Heart right ventricle (tissue), 16 donors: ENCODE data around the gene IMMP2L. TPM values are rescaled to one million over a fixed set of nuclear protein-coding genes. Genes with fewer than 3 reads are reported as not detected.
"Not testable (repeated sequence)": the region's sequence is repeated elsewhere in the genome, so short reads cannot be mapped to it uniquely, and the experiment has no call there.

Source experiments
- ATAC-seq, 8 donors: fragments of 200-7000 bp; cut with Tn5 transposase; one replicate each; pipeline ENCODE4 v1.9.1; 2020; ENCODE audit warnings: mild to moderate bottlenecking in 8 of 8, moderate library complexity in 8 of 8, moderate number of reproducible peaks in 1 of 8
- DNase-seq, 2 donors: peaks; one replicate each; pipeline ENCODE4 v3.0.0-alpha.2; 2020
- H3K27ac ChIP-seq, 10 donors: fragments of 200-600 bp; sonication (generic) in 2 of 10; one replicate each; pipeline versions ENCODE4 v1.5.0 to v1.8.0; 2020 to 2022; ENCODE audit warnings: mild to moderate bottlenecking in 3 of 10
- H3K27me3 ChIP-seq, 7 donors: fragments of 200-600 bp; one replicate each; pipeline ENCODE4 v1.8.0; 2021 to 2022; ENCODE audit warnings: mild to moderate bottlenecking in 2 of 7
- H3K36me3 ChIP-seq, 9 donors: fragments of 200-600 bp; sonication (generic) in 1 of 9; one replicate each; pipeline versions ENCODE4 v1.5.0 to v1.8.0; 2020 to 2022; ENCODE audit warnings: mild to moderate bottlenecking in 2 of 9
- H3K4me1 ChIP-seq, 9 donors: fragments of 200-600 bp; sonication (generic) in 1 of 9; one replicate each; pipeline versions ENCODE4 v1.5.0 to v1.8.0; 2020 to 2022; ENCODE audit warnings: mild to moderate bottlenecking in 4 of 9
- H3K4me3 ChIP-seq, 10 donors: fragments of 200-600 bp; sonication (generic) in 2 of 10; one replicate each; pipeline versions ENCODE4 v1.5.0 to v1.8.0; 2020 to 2022; ENCODE audit warnings: mild to moderate bottlenecking in 7 of 10, moderate library complexity in 2 of 10
- H3K9me3 ChIP-seq, 11 donors: fragments of 200-600 bp in 10 of 11; sonication (generic) in 2 of 11; one replicate each; pipeline versions ENCODE4 v1.5.0 to v1.8.0; 2013 to 2022; ENCODE audit warnings: mild to moderate bottlenecking in 2 of 11, control low read depth in 1 of 11, moderate library complexity in 1 of 11
- WGBS, 2 donors: extraction: QIAGEN DNeasy Blood & Tissue Kit; methylation state at CpG; one replicate each; pipeline ENCODE4 v1.1.7; 2013; ENCODE audit warnings: inconsistent platforms in 1 of 2; 5-methylcytosine and 5-hydroxymethylcytosine counted together
- intact Hi-C, 10 donors: fragments of 100-400 bp; cut with DNase I; formaldehyde crosslinking; loops; one replicate each; pipeline versions ENCODE4 v1.11.1 to v1.14.2; 2022
- polyA plus RNA-seq, 2 donors: library from polyadenylated mRNA; stranded (reverse); fragments of 200-250 nt; gene quantifications; one replicate each; pipeline ENCODE4 v1.2.3, GENCODE V29; 2013
- total RNA-seq, 10 donors: library from RNA; stranded (reverse); fragmentation: NEBNext Ultra II Directional in 3 of 10; extraction: Animal tissue kit (Norgen Biotek cat#: 25700) in 3 of 10; gene quantifications; one replicate each; pipeline versions ENCODE4 v1.2.1 to v1.2.4, GENCODE V29; 2021 to 2023
- TF ChIP-seq, protein P1 (sequence below), 9 donors: fragments of 200-600 bp; sonication (generic) in 2 of 9; IDR thresholded peaks; one replicate each; pipeline versions ENCODE4 v1.5.0 to v1.8.0; 2021 to 2022; ENCODE audit warnings: antibody characterized with exemption in 9 of 9, mild to moderate bottlenecking in 5 of 9, moderate library complexity in 1 of 9
- donor health status: Arrhythmogenic right ventricular cardiomyopathy.
- donor health status: ischemic (EF 13 %, LVEDD 7.1; RV severe dilation, severe dysfunction).
- donor health status: healthy with polysubstance abuse.
- donor health status: DM: no; HTN: yes; CAD: no.
- donor health status: DM: no; HTN: no; CAD: no.
- donor health status: ischemic (EF 25% LVEDD 6.9; RV normal size, moderate dysfunction).
- donor health status: ischemic (EF 25% LVEDD 5.7; RV mildly dilated, moderate dysfunction).
- donor health status: healthy.
- donor health status: DM: yes; HTN: yes; CAD: no.
- donor health status: Ischemic cardiomyopathy.
- donor health status: ischemic (EF 35%, LVEDD 5.7; RV mildly dilated, moderate dysfunction).
- donor health status: nonischemic (EF 11% LVEDD 7.7; RV severe dilation, severe dysfunction).
- donor health status: DM: yes; HTN: yes; CAD: no.
- donor health status: PGD.
- donor health status: ischemic (EF 29% LVEDD 5.4; RV normal size, mild dysfunction).
- donor health status: nonischemic (EF 23%, LVEDD 6.1; RV moderate dilation, normal function).

The IMMP2L gene
- total and polyA plus RNA-seq, 12 donors: 4.3 to 20.8 (median 17.3) TPM

DNA sequence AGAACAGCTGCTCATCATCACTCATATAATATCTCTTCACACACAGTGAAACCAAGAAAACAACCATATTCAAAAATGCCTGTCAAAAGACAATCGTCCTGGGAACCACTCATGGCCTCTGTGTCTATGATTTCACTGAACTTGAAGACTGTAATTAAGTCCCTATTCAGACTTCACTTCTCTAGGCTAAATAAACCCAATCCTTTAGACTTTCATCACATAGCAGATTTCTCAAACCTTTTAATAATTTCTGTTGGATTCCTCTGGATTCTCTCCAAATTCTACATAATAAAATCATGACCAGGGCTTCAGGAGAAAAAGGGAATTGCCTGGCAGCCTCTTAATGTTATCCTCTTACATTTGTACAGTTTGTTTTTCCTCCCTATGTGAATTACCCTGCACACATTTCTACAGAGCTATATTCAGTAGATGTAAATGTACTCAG is 270.2 kb downstream of the IMMP2L start:
- TF ChIP-seq, protein P1, sequence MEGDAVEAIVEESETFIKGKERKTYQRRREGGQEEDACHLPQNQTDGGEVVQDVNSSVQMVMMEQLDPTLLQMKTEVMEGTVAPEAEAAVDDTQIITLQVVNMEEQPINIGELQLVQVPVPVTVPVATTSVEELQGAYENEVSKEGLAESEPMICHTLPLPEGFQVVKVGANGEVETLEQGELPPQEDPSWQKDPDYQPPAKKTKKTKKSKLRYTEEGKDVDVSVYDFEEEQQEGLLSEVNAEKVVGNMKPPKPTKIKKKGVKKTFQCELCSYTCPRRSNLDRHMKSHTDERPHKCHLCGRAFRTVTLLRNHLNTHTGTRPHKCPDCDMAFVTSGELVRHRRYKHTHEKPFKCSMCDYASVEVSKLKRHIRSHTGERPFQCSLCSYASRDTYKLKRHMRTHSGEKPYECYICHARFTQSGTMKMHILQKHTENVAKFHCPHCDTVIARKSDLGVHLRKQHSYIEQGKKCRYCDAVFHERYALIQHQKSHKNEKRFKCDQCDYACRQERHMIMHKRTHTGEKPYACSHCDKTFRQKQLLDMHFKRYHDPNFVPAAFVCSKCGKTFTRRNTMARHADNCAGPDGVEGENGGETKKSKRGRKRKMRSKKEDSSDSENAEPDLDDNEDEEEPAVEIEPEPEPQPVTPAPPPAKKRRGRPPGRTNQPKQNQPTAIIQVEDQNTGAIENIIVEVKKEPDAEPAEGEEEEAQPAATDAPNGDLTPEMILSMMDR (IDR thresholded peaks at IDR 0.05): no peak
- DNase-seq (no peak), ATAC-seq (peak in 1 of 8 donors; percentile 51)
- Histone ChIP-seq H3K27ac (peak overlapping the region in 1 of 10 donors; percentile 9), H3K36me3 (no peaks in the 10 kb centered on the region), H3K9me3 (peaks cover 0 to 19% (median 0%) of the 10 kb centered on the region in 11 donors), H3K4me3 (no peak overlapping the region), H3K27me3 (no peaks in the 10 kb centered on the region), H3K4me1 (peaks cover 0 to 17% (median 0%) of the 10 kb centered on the region in 9 donors)
- intact Hi-C loops: no loop called here
- 58 to 64% methylated on average over 1 of the region's 1 CpG for WGBS, 2 donors

DNA sequence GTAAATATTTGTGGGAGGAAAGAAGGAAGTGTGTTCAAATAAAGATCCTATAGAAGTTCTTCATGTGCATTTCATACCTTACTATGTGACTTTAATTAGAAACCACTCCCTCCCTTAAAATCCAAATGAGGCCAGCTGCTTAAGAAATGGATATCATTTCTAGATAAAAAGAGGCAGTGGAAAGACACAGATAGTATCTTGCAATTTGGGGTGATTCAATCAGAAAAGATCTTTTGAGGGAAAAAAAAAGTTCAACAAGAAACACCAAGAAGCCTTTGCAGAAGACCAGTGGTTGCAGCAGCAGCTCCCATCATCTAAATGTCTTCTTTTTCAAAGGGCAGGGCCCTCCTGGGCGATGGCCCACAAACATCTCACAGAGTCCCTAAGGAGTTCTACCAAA is 271.3 kb downstream of the IMMP2L start:
- ATAC-seq (no peak), DNase-seq (no peak)
- no peak overlapping the region for H3K27ac ChIP-seq
- H3K4me3 ChIP-seq: no peak overlapping the region
- TF ChIP-seq, protein P1 (IDR thresholded peaks at IDR 0.05): no peak
- intact Hi-C loops: no loop called here
- peaks cover 0 to 12% (median 0%) of the 10 kb centered on the region in 9 donors for H3K4me1 ChIP-seq
- no peaks in the 10 kb centered on the region for H3K27me3 ChIP-seq
- H3K9me3 ChIP-seq: peaks cover 0 to 19% (median 0%) of the 10 kb centered on the region in 11 donors
- H3K36me3 ChIP-seq: no peaks in the 10 kb centered on the region
- 69 to 80% methylated on average over 1 of the region's 1 CpG for WGBS, 2 donors

DNA sequence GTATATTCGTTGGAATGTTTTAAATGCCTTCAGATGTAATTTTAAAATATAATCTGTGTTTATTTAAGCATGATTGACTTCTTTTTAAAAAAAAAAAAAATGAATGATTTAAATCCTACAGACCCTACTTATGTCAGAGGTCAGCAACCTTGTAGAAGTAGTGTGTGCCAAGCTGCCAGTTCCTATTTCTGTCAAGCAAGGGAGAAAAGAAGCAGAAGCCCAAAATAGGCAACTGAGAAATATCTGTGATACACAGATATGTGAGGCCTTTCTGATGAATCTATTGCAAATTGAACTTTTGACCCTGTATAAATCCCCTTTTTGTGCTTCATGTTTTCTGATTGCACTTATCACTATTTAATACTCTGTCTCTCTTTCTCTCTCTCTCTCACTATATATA is 271.9 kb downstream of the IMMP2L start:
- H3K4me3 ChIP-seq: no peak overlapping the region
- peaks cover 0 to 12% (median 0%) of the 10 kb centered on the region in 9 donors for H3K4me1 ChIP-seq
- H3K27me3 ChIP-seq: no peaks in the 10 kb centered on the region
- intact Hi-C loops: no loop called here
- ATAC-seq (no peak), DNase-seq (no peak)
- TF ChIP-seq, protein P1 (IDR thresholded peaks at IDR 0.05): no peak
- H3K27ac ChIP-seq: no peak overlapping the region
- 82 to 91% methylated on average over 1 of the region's 1 CpG for WGBS, 2 donors
- H3K36me3 ChIP-seq: no peaks in the 10 kb centered on the region
- peaks cover 0 to 19% (median 0%) of the 10 kb centered on the region in 11 donors for H3K9me3 ChIP-seq

DNA sequence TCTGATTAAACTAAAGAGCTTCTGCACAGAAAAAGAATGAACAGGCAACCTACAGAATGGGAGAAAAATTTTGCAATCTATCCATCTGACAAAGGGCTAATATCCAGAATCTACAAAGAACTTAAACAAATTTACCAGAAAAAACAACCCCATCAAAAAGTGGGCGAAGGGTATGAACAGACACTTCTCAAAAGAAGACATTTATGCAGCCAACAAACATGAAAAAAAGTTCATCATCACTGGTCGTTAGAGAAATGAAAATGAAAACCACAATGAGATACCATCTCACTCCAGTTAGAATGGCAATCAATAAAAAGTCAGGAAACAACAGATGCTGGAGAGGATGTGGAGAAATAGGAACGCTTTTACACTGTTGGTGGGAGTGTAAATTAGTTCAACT is 273.9 kb downstream of the IMMP2L start:
- H3K27me3 ChIP-seq, ATAC-seq: not testable (repeated sequence)
- WGBS, 2 donors: 87 to 92% methylated on average over 3 of the region's 3 CpGs

DNA sequence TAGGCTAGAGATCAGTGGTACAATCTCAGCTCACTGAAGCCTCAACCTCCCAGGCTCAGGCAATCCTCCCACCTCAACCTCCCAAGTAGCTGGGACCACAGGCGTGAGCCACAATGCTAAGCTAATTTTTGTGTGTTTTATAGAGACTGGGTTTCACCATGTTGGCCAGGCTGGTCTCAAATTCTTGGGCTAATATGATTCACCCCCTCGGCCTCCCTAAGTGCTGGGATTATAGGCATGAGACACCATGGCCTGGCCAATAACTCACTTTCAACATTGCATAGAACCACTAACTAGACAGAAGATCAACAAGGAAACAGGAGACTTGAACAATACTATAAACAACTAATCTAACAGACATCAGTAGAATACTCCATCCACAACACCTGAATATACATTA is 279.7 kb downstream of the IMMP2L start:
- Histone ChIP-seq H3K9me3 (peaks cover 0 to 2% (median 0%) of the 10 kb centered on the region in 11 donors), H3K36me3 (no peaks in the 10 kb centered on the region), H3K4me3 (no peak overlapping the region), H3K27ac (no peak overlapping the region), H3K4me1 (peaks cover 0 to under 1% (median 0%) of the 10 kb centered on the region in 9 donors), H3K27me3 (no peaks in the 10 kb centered on the region)
- ATAC-seq: no peak
- 93 to 98% methylated on average over 2 of the region's 2 CpGs for WGBS, 2 donors
- DNase-seq: no peak
- intact Hi-C loops: no loop called here
- TF ChIP-seq, protein P1 (IDR thresholded peaks at IDR 0.05): no peak

More for the DNA sequence above, 273.9 kb downstream of the IMMP2L start:
- intact Hi-C loops, H3K4me3 ChIP-seq, H3K36me3 ChIP-seq, H3K27ac ChIP-seq, DNase-seq: not testable (repeated sequence)
- Histone ChIP-seq H3K4me1 (peaks cover 0 to 12% (median 0%) of the 10 kb centered on the region in 9 donors), H3K9me3 (peaks cover 0 to 19% (median 0%) of the 10 kb centered on the region in 11 donors)
